Motor neuron (in vitro differentiated cells): ENCODE data around the gene CABYR. TPM values are rescaled to one million over a fixed set of nuclear protein-coding genes. Genes with fewer than 3 reads are reported as not detected.

Experiments used
- ATAC-seq, 8 experiments: fragments of 200-7000 bp; cut with Tn5 transposase; replicated peaks in 6 of 8; 2 replicates each; pipeline ENCODE4 v1.8.0; 2021; ENCODE audit warnings: mild to moderate bottlenecking in 8 of 8, moderate library complexity in 8 of 8
- H3K27ac ChIP-seq, 2 donors: fragments of 250-450 bp; sonication (Bioruptor Pico); 2 replicates each; pipeline ENCODE4 v1.9.0; 2021; ENCODE audit warnings: antibody characterized with exemption in 2 of 2, mild to moderate bottlenecking in 2 of 2, moderate library complexity in 1 of 2
- H3K4me1 ChIP-seq, 2 donors: fragments of 250-450 bp; sonication (Bioruptor Pico); replicated peaks in 1 of 2; 2 replicates each; pipeline ENCODE4 v1.6.1; 2021; ENCODE audit warnings: antibody characterized with exemption in 2 of 2, mild to moderate bottlenecking in 2 of 2, moderate library complexity in 1 of 2
- H3K4me3 ChIP-seq, 5 donors: fragments of 250-450 bp; sonication (Bioruptor Pico); 2 replicates each; pipeline ENCODE4 v1.9.0; 2021; ENCODE audit warnings: antibody characterized with exemption in 5 of 5, mild to moderate bottlenecking in 5 of 5, moderate library complexity in 4 of 5
- WGBS, 10 experiments: fragments of 450-650 bp; shearing (Covaris generic); methylation state at CpG; one replicate each; pipeline ENCODE4 v1.0.0; 2022; 5-methylcytosine and 5-hydroxymethylcytosine counted together
- in situ Hi-C, 9 experiments: fragments of 400-800 bp; cut with MboI; loops; one replicate each; pipeline ENCODE4 v1.15.0; 2021; ENCODE audit warnings: low sequenced_read_pairs in 9 of 9, low pct_unique_long_range_greater_than_20kb in 2 of 9; ENCODE audit not compliant: unreplicated experiment in 9 of 9
- total RNA-seq, 8 experiments: library from RNA; unstranded; fragments of 300-600 nt; gene quantifications; 2 replicates each; pipeline versions ENCODE4 v1.2.3 to v1.2.4, GENCODE V29; 2022

The CABYR gene
- total RNA-seq, 8 experiments from 2014 or later = 4.2 to 13.9 (median 6.8) TPM

DNA sequence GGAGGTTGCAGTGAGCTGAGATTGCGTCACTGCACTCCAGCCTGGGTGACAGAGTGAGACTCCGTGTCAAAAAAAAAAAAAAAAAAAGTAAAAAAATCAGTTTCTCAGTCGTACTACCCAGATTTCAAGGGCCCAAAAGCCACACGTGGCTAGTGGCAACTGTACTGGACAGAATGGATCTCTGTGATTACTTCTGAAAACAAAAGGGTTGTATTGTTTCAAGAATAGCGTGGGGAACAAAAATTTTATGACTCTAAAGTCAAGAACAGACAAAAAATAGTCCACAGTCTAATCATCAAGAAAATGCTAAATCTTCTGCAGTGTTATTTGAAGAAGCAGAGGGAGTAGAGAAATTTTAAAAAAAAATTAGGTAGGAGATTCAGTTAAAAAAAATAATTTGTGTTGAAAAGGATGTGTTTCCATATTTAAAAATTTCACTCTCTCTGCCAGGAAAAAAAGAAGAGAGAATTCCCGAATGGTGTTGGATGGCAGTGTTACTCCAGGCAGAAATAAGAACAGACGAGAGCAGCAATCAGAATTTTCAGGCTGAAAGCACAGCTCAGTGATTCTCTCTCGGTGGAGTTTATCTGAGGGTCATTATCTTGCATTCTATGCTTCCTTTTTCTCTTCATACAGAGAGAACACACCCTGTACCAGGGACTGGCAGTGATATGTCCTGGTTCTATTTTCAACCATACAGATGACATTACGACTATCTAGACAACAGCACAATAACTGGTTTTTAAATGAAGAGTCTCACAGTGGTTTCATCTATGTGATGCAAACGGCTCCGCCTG is 61.8 kb downstream of the CABYR start:
- in situ Hi-C loops = no loop called here
- WGBS, 10 experiments = 51 to 84% (median 69%) methylated on average over 5 to 10 of the region's 11 CpGs
- H3K27ac ChIP-seq = no peak overlapping the region
- peak in 4 of 8 experiments; percentile 24 to 45 (median 34) for ATAC-seq
- peaks cover 5 to 11% of the 10 kb centered on the region in 2 donors for H3K4me1 ChIP-seq
- H3K4me3 ChIP-seq = no peak overlapping the region

DNA sequence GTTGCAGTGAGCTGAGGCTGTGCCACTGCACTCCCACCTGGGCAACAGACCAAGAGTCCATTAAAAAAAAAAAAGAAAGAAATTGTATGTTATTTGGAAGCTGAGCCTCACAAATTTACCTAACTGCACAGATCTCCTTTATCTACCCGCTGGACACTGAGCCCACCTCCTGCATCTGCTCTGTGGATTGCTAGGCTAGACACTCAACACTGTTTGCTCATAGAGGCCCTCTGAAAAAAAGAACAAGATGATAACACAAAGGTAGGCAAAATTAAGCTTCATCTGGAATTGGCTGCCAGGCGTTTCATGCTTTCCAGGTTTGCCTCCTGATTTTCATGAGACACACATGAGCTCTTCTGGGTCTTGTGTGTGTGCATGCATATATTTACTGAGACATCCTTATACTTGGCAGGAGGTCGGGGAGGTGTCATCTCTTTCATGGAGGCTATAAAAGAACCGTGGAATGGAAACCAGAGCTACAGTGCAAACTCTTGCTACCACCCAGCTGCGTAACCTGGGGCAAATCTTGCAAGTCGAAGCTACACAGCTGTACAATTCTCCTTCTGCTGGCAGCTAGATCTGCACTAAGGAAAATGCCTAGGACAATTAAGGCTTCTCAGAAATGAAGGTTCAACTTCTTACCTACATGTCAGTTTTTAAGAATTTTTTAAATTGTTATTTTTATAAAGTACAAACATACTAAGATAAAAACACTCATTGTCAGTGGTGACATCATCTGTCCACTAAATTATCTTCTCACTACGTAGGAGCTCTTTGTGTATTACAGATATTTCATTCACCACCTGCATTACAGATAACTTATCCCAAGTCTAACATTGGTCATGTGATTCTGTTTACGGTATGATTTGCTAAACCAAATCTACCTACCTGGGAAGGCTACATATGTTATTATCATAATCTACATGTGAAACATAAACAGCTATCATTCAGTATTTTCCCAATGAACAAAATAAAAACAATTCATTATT is 63.1 kb downstream of the CABYR start:
- 66 to 100% (median 89%) methylated on average over 1 to 7 of the region's 8 CpGs for WGBS, 10 experiments
- Histone ChIP-seq H3K27ac (no peak overlapping the region), H3K4me3 (no peak overlapping the region), H3K4me1 (peaks cover 5 to 11% of the 10 kb centered on the region in 2 donors)
- ATAC-seq = peak in 4 of 8 experiments; percentile 43 to 80 (median 66)
- in situ Hi-C loops = no loop called here

GRCh38 chr18:24204904-24205303 is 66.0 kb downstream of the CABYR start:
- Histone ChIP-seq H3K4me3 (no peak overlapping the region), H3K4me1 (peaks cover 5 to 11% of the 10 kb centered on the region in 2 donors), H3K27ac (no peak overlapping the region)
- in situ Hi-C loops = no loop called here
- WGBS, 10 experiments = 60 to 100% (median 79%) methylated on average over 1 to 3 of the region's 3 CpGs
- no peak for ATAC-seq

DNA sequence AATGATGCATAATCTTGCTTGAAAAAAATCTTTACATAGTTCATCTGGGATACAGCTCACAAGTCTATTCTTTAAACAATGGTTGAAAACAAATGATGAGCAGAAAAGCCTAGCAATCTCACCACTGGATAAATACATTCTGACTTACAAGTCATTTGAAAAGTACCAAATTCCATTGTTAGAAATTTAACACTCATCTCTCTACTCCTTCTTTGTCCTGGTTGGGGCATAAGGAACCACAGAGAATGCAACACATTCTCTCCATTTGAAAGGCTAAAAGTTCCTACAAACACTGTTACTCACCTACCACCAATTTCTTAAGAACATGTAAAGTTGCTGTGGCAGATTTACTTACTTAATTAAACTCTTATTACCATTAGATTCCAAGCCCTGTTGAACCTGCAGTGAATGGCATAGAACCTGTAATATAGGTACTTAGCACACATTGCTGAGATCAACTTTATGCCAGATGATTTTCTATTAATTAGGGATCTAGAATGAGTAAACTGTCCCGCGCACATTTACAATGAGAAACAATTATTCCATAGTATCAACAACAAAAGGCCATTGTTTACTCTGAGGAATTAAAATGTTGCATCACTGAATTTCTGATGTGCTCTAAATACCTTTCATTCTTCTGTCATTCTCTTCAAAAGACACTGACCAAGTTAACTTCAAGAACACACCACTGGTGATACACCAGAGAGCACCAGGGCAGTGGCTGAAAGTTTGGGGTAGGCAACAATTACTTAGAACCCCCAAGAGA is 69.6 kb downstream of the CABYR start:
- no peak for ATAC-seq
- in situ Hi-C loops = no loop called here
- no peaks in the 10 kb centered on the region for H3K4me1 ChIP-seq
- no peak overlapping the region for H3K4me3 ChIP-seq
- WGBS, 10 experiments = 0 to 57% (median 38%) methylated on average over 1 to 2 of the region's 2 CpGs; no CpG with 5 or more reads in 2 of the 10 experiments
- no peak overlapping the region for H3K27ac ChIP-seq

GRCh38 chr18:24209558-24209957 is 70.7 kb downstream of the CABYR start:
- H3K4me3 ChIP-seq = no peak overlapping the region
- no peak overlapping the region for H3K27ac ChIP-seq
- WGBS, 10 experiments = 54 to 100% (median 89%) methylated on average over 2 to 6 of the region's 6 CpGs
- ATAC-seq = no peak
- in situ Hi-C loops = no loop called here
- no peaks in the 10 kb centered on the region for H3K4me1 ChIP-seq

Other genes with a start within 250 kb of the CABYR start
- gene TTC39C, start 124.3 kb upstream of the CABYR start, total RNA-seq = 10 to 100 TPM; 15.0 to 61.6 (median 22.3) TPM